ENCODE measurements around the gene CDC42BPB.

The CDC42BPB gene

DNA sequence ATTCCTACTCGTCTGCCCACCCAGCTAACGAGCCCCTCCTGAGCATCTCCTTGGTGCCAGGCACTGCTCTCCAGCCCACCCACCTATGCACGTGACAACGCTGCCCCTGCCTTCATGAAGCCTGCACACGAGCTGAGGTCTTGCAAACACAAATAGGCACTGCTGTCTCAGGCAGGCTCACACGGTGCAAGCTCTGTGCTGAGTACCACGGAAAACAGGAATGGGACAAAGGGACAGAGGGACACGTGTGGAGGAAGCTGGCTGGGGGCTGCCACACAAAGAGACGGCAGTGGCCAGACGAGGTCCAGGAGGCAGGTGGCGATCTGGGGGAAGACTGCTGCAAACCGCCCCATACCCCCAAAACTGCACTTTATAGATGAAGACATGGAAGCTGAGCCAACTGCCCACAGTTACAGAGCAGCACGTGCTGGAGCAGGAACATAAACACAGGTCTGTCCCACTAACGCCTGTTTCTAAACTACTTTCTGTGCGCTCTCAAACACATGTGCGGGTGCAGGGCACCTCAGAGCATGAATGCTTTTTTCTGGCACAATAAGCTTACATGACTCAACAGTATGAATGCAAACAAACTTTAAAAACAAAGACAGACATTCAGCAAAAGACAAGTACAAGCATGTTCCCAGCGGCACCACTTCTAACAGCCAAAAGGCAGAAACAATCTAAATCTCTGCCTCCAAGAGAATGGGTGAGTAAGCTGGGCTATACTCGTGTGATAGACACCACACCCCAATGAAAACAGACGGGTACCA lies 70.4 kb downstream of the CDC42BPB start:
- H3K27me3 ChIP-seq (replicated peaks; ENCODE audit: insufficient read depth, low read length), result no peaks in the 10 kb centered on the region
- TF ChIP-seq EZH2 (optimal IDR thresholded peaks at IDR 0.05; ENCODE audit: low read depth, low read length), result no peak
- TF ChIP-seq, protein P1, sequence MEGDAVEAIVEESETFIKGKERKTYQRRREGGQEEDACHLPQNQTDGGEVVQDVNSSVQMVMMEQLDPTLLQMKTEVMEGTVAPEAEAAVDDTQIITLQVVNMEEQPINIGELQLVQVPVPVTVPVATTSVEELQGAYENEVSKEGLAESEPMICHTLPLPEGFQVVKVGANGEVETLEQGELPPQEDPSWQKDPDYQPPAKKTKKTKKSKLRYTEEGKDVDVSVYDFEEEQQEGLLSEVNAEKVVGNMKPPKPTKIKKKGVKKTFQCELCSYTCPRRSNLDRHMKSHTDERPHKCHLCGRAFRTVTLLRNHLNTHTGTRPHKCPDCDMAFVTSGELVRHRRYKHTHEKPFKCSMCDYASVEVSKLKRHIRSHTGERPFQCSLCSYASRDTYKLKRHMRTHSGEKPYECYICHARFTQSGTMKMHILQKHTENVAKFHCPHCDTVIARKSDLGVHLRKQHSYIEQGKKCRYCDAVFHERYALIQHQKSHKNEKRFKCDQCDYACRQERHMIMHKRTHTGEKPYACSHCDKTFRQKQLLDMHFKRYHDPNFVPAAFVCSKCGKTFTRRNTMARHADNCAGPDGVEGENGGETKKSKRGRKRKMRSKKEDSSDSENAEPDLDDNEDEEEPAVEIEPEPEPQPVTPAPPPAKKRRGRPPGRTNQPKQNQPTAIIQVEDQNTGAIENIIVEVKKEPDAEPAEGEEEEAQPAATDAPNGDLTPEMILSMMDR (IDR thresholded peaks at IDR 0.05; ENCODE audit: low read length), result no peak
- no peak for TF ChIP-seq EZH2phosphoT487 (IDR thresholded peaks at IDR 0.05; ENCODE audit: low read length)
- no peaks in the 10 kb centered on the region for H3K4me1 ChIP-seq (ENCODE audit: low read length)
- H3F3A ChIP-seq (ENCODE audit: insufficient read depth, low read length), result no peaks in the 10 kb centered on the region
- no peak overlapping the region for H3K4me2 ChIP-seq (ENCODE audit: low read depth, low read length)
- no peak overlapping the region for H3K4me3 ChIP-seq (ENCODE audit: low read length)
- no peaks in the 10 kb centered on the region for H4K20me1 ChIP-seq (ENCODE audit: insufficient read depth, low read length)
- H3K9ac ChIP-seq (ENCODE audit: low read length), result no peak overlapping the region
- H3K79me2 ChIP-seq (ENCODE audit: low read length), result no peaks in the 10 kb centered on the region
- no peak overlapping the region for H3K27ac ChIP-seq (ENCODE audit: low read length)
- no peak for DNase-seq
- no peaks in the 10 kb centered on the region for H3K9me2 ChIP-seq (replicated peaks; ENCODE audit: insufficient read depth, low read length)
- no peaks in the 10 kb centered on the region for H3K9me3 ChIP-seq (replicated peaks; ENCODE audit: insufficient read depth, low read length)
- no peaks in the 10 kb centered on the region for H3K36me3 ChIP-seq (replicated peaks; ENCODE audit: insufficient read depth, low read length)
- H2AFZ ChIP-seq (ENCODE audit: low read length), result no peak overlapping the region

DNA sequence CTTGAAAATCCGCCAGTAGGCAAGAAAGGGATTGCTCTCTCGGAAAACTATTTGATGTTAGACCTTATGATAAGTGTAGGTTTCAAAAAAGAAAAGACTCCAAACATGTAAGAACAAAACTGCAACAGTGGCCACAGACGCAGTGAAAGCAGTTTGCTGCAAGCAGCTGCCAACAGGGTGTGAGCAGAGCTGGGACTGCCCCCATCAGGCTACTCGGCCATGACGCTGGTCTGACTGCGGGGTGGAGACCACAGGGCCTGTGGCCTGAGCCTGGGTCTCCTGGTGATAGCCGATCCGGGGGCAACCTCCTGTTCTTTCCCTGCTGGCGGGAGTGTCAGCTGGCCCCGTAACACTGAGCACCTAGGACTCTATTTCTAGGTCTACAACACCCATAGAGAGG lies 71.7 kb downstream of the CDC42BPB start:
- Histone ChIP-seq H3K79me2 (ENCODE audit: low read length) (no peaks in the 10 kb centered on the region), H4K20me1 (ENCODE audit: insufficient read depth, low read length) (no peaks in the 10 kb centered on the region), H3K9ac (ENCODE audit: low read length) (no peak overlapping the region), H3F3A (ENCODE audit: insufficient read depth, low read length) (no peaks in the 10 kb centered on the region), H3K4me1 (ENCODE audit: low read length) (no peaks in the 10 kb centered on the region), H3K9me3 (replicated peaks; ENCODE audit: insufficient read depth, low read length) (no peaks in the 10 kb centered on the region), H3K9me2 (replicated peaks; ENCODE audit: insufficient read depth, low read length) (no peaks in the 10 kb centered on the region), H3K27me3 (replicated peaks; ENCODE audit: insufficient read depth, low read length) (no peaks in the 10 kb centered on the region), H3K36me3 (replicated peaks; ENCODE audit: insufficient read depth, low read length) (no peaks in the 10 kb centered on the region), H2AFZ (ENCODE audit: low read length) (no peak overlapping the region), H3K4me2 (ENCODE audit: low read depth, low read length) (no peak overlapping the region), H3K4me3 (ENCODE audit: low read length) (no peak overlapping the region), H3K27ac (ENCODE audit: low read length) (no peak overlapping the region)
- no peak for TF ChIP-seq EZH2 (optimal IDR thresholded peaks at IDR 0.05; ENCODE audit: low read depth, low read length)
- no peak for TF ChIP-seq EZH2phosphoT487 (IDR thresholded peaks at IDR 0.05; ENCODE audit: low read length)
- TF ChIP-seq, protein P1 (IDR thresholded peaks at IDR 0.05; ENCODE audit: low read length), result no peak
- DNase-seq, result no peak

DNA sequence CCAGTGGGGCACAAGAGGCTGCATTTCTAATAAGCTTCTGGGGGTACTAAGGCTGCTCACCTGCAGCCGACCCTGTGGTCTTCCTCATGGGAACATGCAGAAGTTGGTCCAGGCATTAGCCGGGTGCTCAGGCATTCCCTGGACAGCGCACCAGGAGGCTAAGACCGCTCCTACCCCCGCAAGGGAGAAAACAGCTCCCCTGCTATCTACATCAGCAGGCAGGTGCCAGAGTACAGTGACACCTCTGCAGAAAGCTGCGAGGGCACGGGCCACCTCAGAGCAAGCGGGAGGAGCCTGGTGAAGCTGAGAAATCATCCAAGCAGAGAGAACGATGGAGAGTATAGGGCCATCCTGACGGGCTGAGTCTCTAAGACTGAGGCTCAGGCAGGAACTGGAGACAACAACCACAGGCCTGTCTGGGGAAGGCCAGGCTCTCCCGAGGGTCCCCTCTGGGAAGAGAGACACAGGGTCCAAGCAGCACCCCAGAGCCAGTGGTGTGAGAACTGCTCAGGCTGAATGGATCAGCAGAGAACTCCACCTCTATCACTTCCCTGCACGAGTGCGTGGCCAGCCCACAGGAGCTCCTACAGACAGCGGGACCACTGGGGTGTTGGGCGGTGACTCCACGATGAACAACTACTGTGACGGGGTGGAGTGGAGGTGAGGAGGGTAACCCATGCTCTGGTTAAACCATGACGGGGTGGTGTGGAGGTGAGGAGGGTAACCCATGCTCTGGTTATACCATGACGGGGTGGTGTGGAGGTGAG lies 72.8 kb downstream of the CDC42BPB start:
- no peak for DNase-seq
- H3K4me2 ChIP-seq (ENCODE audit: low read depth, low read length), result no peak overlapping the region

More for the DNA sequence above, 72.8 kb downstream of the CDC42BPB start:
- no peak overlapping the region for H2AFZ ChIP-seq (ENCODE audit: low read length)
- no peaks in the 10 kb centered on the region for H3F3A ChIP-seq (ENCODE audit: insufficient read depth, low read length)
- no peak for TF ChIP-seq EZH2phosphoT487 (IDR thresholded peaks at IDR 0.05; ENCODE audit: low read length)
- TF ChIP-seq EZH2 (optimal IDR thresholded peaks at IDR 0.05; ENCODE audit: low read depth, low read length), result no peak
- TF ChIP-seq, protein P1 (IDR thresholded peaks at IDR 0.05; ENCODE audit: low read length), result no peak
- H3K9ac ChIP-seq (ENCODE audit: low read length), result no peak overlapping the region
- no peaks in the 10 kb centered on the region for H3K79me2 ChIP-seq (ENCODE audit: low read length)
- no peaks in the 10 kb centered on the region for H3K4me1 ChIP-seq (ENCODE audit: low read length)
- no peaks in the 10 kb centered on the region for H3K9me3 ChIP-seq (replicated peaks; ENCODE audit: insufficient read depth, low read length)
- no peak overlapping the region for H3K4me3 ChIP-seq (ENCODE audit: low read length)
- no peaks in the 10 kb centered on the region for H3K9me2 ChIP-seq (replicated peaks; ENCODE audit: insufficient read depth, low read length)
- H4K20me1 ChIP-seq (ENCODE audit: insufficient read depth, low read length), result no peaks in the 10 kb centered on the region
- no peak overlapping the region for H3K27ac ChIP-seq (ENCODE audit: low read length)
- no peaks in the 10 kb centered on the region for H3K27me3 ChIP-seq (replicated peaks; ENCODE audit: insufficient read depth, low read length)
- H3K36me3 ChIP-seq (replicated peaks; ENCODE audit: insufficient read depth, low read length), result no peaks in the 10 kb centered on the region
